Stimulated activated CD4-positive, alpha-beta T cell treated with anti-CD3 and anti-CD28 coated beads, Interleukin-4, amount 100 ng/mL, for 1 hour (primary cell): Measurements from ENCODE around the gene PCDHB1.

Source experiments
- DNase-seq: peaks from one replicate; pipeline ENCODE4 v3.0.0-alpha.2; 2020

Gene PCDHB1

GRCh38 chr5:141050622-141051520 lies at the start of gene PCDHB1:
PCDHB1 (plus strand) TSS chr5:141051374; CDS start chr5:141051471, 97 bp downstream.
- DNase-seq, result no peak

GRCh38 chr5:141001446-141001843 lies 49.7 kb upstream of the PCDHB1 start:
- no peak for DNase-seq

- DNase-seq, result no peak
Observed at GRCh38 chr5:141001844-141002604, 49.1 kb upstream of the PCDHB1 start.

- no peak for DNase-seq
Observed at GRCh38 chr5:141002605-141002965, 48.6 kb upstream of the PCDHB1 start.

- DNase-seq, result no peak
Observed at GRCh38 chr5:141003031-141003430, 48.1 kb upstream of the PCDHB1 start.

- DNase-seq, result no peak
Observed at GRCh38 chr5:141003791-141004611, 47.2 kb upstream of the PCDHB1 start.

GRCh38 chr5:141007791-141008190 lies 43.4 kb upstream of the PCDHB1 start:
- no peak for DNase-seq

- DNase-seq, result no peak
Observed at GRCh38 chr5:141010047-141010793, 41.0 kb upstream of the PCDHB1 start.

GRCh38 chr5:141017943-141018342 lies 33.2 kb upstream of the PCDHB1 start:
- DNase-seq, result no peak

- DNase-seq, result no peak
Observed at GRCh38 chr5:141022384-141022783, 28.8 kb upstream of the PCDHB1 start.

- no peak for DNase-seq
Observed at GRCh38 chr5:141031006-141031405, 20.2 kb upstream of the PCDHB1 start.

GRCh38 chr5:141032626-141033025 lies 18.5 kb upstream of the PCDHB1 start:
- no peak for DNase-seq

GRCh38 chr5:141039061-141039460 lies 12.1 kb upstream of the PCDHB1 start:
- DNase-seq, result no peak

- DNase-seq, result no peak
Observed at GRCh38 chr5:141039517-141039916, 11.7 kb upstream of the PCDHB1 start.

- no peak for DNase-seq
Observed at GRCh38 chr5:141040093-141040770, 10.9 kb upstream of the PCDHB1 start.

GRCh38 chr5:141040771-141041426 lies 10.3 kb upstream of the PCDHB1 start:
- peak; percentile 58 for DNase-seq

GRCh38 chr5:141041427-141041785 lies 9.8 kb upstream of the PCDHB1 start:
- DNase-seq, result no peak

GRCh38 chr5:141042555-141042954 lies 8.6 kb upstream of the PCDHB1 start:
- no peak for DNase-seq

GRCh38 chr5:141051521-141051866 lies 320 bp downstream of the PCDHB1 start:
- no peak for DNase-seq

- no peak for DNase-seq
Observed at GRCh38 chr5:141077826-141078225, 26.7 kb downstream of the PCDHB1 start.

- DNase-seq, result no peak
Observed at GRCh38 chr5:141082228-141082627, 31.1 kb downstream of the PCDHB1 start.
